ENCODE data around the gene SDF4.

Gene SDF4

GRCh38 chr1:1194723-1195122 lies 37.1 kb downstream of the SDF4 start:
- H3K27ac ChIP-seq: no peak overlapping the region
- no peak for TF ChIP-seq CTCF (conservative IDR thresholded peaks at IDR 0.05)

- no peak for TF ChIP-seq CTCF (conservative IDR thresholded peaks at IDR 0.05)
- no peak overlapping the region for H3K27ac ChIP-seq
Measured at GRCh38 chr1:1191734-1192133, 40.1 kb downstream of the SDF4 start.

- no peak overlapping the region for H3K27ac ChIP-seq
Measured at GRCh38 chr1:1189111-1189510, 42.7 kb downstream of the SDF4 start.

GRCh38 chr1:1187938-1188337 lies 43.9 kb downstream of the SDF4 start:
- H3K27ac ChIP-seq: no peak overlapping the region
- no peak for TF ChIP-seq CTCF (conservative IDR thresholded peaks at IDR 0.05)

More at GRCh38 chr1:1189111-1189510, 42.7 kb downstream of the SDF4 start:
- no peak for TF ChIP-seq CTCF (conservative IDR thresholded peaks at IDR 0.05)

GRCh38 chr1:1185101-1185765 lies 46.6 kb downstream of the SDF4 start:
- TF ChIP-seq CTCF (conservative IDR thresholded peaks at IDR 0.05): no peak
- no peak overlapping the region for H3K27ac ChIP-seq

GRCh38 chr1:1183833-1184775 lies 47.7 kb downstream of the SDF4 start:
- no peak overlapping the region for H3K27ac ChIP-seq
- no peak for TF ChIP-seq CTCF (conservative IDR thresholded peaks at IDR 0.05)

GRCh38 chr1:1183221-1183747 lies 48.5 kb downstream of the SDF4 start:
- no peak overlapping the region for H3K27ac ChIP-seq
- no peak for TF ChIP-seq CTCF (conservative IDR thresholded peaks at IDR 0.05)

Data from VCaP (cell line).